GM19395 (cell line): Measurements from ENCODE around the gene DNAH8.
"Not testable (repeated sequence)": the region's sequence is repeated elsewhere in the genome, so short reads cannot be mapped to it uniquely, and the experiment has no call there.

Experiments
- ATAC-seq: cut with Tn5 transposase; IDR thresholded peaks from one replicate; pipeline ENCODE4 v1.9.1; 2021; ENCODE audit warnings: mild to moderate bottlenecking, moderate library complexity; ENCODE audit not compliant: unreplicated experiment

DNAH8 gene

DNA sequence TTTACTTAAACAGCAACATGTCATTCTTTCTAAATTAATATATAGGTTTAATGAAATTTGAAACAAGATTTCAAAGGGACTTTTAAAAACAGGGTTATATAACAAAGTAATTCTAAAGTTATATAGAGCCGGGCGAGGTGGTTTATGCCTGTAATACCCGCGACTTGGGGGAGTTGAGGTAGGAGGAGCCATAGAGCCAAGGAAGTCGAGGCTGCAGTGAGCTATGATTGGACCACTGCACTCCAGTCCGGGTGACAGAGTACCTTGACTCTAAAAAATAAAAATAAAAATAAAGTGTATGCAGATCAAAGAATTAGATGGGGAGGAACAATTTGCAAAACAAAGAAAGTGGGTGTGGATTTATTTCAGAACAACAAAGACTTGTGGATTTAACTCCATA lies 182.4 kb downstream of the DNAH8 start:
- no peak for ATAC-seq

DNA sequence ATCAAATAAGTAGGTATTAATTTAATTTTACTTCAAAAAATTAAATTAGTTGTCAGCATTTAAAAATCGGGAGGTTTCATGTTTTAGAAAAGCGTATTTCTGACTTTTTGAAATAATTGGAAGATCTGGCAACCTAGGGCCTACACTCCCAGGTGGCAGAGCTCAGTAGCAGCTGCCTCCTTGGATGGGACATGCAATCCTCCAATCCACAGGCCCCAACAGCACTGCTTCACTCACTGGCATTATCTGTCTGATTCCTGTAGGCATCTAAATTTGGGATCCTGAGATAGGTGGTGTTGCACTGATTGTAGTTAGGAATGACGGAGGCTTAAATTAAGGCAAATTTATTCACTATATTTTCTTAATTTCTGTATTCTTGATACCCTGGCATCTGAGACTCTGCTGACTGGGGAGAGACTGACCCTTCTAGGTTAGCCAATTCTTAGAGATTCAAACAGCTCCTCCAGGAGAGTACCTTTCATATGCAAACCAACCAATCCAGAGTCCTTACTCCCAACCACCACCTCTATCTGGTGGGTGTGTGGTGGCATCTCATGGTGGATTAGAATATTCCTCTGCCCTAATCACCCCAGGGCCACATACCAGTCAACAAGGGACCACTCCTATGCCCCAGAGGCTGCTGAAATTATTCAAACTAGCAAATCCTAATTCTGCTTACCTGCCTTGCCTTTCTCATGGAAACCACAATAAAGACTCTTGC lies 186.9 kb downstream of the DNAH8 start:
- no peak for ATAC-seq

DNA sequence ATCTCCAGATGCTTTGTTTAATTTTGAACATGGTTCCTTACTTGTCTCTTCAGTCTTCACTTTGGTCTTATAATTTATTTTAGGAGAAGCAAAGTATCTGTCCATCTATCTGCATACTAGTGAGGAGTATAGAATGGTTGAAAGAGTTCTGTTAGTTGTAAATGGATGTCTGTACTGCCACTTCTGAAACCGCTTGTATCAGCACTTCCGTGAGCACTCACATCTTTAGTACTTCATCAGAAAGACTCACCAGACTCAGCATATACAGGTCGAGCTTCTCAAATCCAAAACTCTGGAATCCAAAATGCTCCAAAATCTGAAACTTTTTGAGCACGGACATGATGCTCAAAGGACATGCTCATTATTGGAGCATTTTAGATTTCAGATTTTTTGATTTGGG lies 191.5 kb downstream of the DNAH8 start:
- ATAC-seq, result no peak

DNA sequence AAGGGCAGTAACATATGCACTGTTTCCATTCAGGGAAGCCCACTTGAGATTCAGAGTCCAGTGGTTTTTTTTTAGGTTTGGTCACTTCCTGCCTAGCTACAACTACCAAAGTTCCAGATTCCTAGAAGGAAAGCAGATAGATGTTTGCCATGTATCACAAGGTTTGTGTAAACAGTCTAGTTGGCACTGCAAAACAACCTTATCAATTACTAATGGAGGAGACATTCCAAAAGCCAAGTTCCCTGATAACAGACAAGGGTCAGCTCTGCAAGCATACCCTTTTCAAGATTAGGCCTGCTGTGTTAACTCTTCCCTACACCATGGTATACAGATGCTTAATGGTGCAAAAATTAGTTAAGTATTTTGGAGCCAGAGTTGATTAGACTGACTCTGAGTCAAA lies 192.2 kb downstream of the DNAH8 start:
- ATAC-seq, result no peak

DNA sequence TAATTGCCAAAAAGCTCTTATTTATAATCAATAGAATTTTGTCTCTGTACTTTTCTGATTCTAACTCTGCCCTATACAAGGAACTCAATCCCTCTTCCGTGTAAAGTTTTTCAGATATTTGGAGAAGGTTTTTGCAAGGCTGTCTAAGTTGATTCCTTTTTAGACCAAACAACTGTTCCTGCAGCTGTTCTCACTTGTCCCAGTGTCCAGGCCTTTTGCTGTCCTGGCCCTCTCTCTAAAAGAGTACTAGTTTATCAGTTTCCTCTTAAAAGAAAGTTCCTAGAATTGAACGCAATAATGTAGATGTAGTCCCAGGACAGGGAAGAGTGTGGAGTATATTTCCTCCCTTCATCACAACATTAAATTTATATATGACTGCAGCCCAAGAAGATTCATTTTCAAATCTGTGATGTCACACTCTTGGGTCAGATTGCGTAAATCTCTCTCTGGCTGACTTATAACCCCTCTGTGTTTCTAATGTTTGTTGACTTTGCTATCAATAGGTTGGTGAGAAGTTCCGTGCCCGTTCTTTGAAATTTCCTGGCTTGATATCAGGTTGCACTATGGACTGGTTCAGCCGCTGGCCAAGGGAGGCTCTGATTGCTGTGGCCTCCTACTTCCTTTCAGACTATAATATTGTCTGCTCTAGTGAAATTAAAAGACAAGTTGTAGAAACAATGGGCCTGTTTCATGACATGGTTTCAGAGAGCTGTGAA lies 194.1 kb downstream of the DNAH8 start:
- no peak for ATAC-seq

DNA sequence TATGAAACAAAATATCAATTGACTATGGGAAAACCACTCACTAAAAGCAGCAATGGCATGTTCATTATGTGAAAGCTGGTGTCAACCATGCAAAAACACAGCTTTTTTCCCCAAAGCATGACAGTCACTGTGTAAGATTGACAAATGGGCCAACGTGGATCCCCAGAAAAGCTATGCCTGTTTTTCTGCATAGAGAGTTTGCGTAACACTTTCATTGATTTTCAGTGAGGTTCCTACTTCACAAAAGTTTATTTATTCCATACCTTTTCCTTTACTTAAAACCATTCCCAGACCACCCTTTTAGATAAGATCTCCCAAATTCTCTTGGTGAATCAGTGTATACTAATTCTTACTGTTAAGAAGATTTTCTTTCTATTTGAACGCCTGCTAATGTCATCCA lies 195.1 kb downstream of the DNAH8 start:
- no peak for ATAC-seq

DNA sequence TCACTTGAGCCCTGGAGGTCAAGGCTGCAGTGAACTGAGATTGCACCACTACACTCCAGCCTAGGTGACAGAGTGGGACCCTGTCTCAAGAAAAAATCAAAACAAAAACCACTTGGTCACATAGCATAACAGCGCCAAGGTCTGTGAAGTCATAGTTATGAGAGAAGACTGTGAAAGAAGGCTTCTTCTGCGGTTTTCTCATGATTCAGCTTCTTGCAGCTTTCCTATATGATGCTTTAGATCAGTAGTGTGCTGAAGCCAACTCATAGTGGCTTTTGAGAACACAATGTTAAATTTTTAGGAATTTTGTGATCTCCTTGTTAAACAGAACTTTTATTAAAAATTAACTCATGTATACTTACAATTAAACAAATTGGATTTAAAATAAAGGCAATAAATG lies 197.3 kb downstream of the DNAH8 start:
- no peak for ATAC-seq

DNA sequence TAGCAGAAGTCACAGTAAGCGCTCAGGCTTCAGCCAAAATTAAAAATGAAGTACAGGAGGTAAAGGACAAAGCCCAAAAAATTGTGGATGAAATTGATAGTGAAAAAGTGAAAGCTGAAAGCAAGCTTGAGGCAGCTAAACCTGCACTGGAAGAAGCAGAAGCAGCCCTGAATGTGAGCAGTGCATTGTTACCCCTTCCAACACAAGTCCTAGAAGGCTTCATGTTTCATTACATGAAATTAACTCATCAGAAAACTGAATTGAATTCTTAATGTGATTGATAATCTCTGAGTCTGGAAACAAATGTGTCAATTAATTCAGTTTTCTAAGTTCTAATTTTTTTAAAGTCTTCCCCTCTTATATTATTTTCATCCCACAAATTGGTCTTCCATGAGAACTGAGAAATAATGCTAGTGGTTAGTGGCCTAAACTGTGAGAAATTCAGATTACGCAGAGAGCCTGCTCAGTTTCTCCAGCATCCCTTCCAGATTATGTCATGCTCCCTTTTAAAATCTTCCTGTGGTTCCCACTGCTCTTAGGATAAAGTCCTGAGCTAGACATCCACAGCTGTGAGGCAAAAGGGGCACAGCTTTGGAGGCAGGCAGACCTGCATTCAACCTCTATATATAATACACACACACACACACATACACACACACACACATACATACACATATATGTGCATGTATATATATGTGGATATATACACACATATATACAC lies 200.3 kb downstream of the DNAH8 start:
- no peak for ATAC-seq

DNA sequence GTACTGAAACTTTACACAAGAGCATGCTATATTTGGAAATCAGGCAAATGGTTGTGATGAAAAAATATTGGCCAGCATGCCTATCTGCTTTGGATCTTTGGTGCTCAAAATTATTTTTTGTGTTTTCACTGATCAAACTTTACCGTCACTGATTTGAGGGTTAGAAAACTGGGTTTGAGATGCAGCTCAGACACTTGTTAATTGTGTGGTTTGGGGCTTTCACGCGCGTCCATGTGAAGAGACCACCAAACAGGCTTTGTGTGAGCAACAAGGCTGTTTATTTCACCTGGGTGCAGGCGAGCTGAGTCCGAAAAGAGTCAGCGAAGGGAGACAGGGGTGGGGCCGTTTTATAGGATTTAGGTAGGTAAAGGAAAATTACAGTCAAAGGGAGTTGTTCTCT lies 206.4 kb downstream of the DNAH8 start:
- ATAC-seq, result not testable (repeated sequence)

DNA sequence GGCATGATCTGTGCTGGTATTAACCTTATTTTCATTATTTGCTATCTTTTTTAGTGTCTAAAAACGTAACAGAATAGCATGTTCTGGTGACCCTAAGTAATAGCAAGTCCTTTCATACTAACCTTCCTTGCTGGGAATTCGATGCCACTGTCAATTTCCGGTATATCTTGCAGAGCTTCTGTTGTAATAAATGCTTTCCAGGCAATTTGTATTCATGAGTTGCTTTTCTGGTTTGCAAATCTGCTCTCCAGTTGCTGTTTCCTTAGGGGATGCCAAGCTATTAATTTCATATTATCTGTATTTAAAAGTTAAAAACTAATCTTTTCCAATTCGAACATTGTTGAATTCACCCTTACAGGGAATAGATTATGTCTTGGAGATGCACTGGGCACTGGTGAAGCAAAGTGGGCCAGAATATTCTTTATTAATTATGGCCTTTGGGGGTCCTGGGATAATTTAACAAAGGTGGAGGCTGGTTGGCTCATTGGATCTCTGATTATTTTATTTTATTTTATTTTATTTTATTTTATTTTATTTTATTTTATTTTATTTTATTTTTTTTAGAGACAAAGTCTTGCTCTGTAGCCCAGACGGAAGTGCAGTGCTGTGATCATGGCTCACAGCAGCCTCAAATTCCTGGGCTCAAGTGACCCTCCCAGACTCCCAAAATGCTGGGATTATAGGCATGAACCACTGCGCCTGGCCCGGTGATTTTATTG lies 209.8 kb downstream of the DNAH8 start:
- ATAC-seq, result no peak

DNA sequence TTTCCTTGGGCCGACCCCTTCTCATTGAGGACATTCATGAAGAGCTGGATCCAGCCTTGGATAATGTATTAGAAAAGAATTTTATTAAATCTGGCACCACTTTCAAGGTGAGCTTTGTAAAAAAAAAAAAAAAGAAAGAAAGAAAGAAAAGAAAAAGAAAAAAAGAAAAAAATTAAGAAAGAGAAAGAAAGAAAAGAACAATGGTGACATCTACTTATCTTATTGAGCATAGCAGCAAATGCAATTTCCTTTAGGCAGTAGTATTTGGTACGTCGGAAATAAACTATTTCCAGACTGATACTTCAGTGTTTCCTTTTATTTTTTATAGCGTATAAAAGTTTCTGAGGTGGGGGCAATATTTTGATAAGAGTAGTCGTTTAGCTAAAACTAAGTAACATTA lies 214.4 kb downstream of the DNAH8 start:
- ATAC-seq, result no peak

DNA sequence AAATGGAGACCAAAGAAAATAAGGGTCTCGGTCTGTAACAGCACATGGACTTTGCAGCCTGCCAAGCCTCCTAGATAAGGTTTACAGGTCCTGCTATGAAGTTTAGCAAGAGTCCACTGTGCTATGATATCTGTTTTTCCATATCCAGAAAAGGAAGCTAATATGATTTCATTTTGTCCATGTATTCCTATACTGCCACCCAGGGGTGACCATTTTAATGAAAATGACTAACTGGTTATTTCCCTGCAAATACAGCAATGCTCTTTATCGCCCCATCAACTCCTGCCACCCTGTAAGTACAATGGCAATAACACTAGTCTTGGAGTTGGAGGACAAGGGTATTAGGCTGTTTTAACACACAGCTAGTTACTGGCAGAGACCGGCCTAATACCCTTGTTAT lies 218.3 kb downstream of the DNAH8 start:
- no peak for ATAC-seq

DNA sequence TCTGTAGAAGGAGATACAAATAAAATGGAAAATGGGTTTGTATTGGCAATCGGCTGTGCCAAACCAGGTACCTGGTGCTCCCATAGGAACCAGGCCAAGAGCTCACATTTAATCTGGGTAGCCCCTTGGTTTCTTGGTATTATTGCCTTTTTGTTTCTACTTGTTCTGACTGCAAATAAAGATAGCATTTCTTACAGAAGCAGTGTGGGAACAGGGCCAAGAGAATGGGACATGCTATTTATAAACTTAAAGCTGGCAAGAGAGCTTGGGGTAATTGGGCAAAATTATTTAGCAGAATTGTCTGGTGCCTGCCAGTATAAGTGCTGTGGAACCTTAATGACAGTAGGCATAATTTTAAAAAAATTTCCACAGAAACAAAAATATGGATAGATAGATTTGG lies 219.9 kb downstream of the DNAH8 start:
- no peak for ATAC-seq

DNA sequence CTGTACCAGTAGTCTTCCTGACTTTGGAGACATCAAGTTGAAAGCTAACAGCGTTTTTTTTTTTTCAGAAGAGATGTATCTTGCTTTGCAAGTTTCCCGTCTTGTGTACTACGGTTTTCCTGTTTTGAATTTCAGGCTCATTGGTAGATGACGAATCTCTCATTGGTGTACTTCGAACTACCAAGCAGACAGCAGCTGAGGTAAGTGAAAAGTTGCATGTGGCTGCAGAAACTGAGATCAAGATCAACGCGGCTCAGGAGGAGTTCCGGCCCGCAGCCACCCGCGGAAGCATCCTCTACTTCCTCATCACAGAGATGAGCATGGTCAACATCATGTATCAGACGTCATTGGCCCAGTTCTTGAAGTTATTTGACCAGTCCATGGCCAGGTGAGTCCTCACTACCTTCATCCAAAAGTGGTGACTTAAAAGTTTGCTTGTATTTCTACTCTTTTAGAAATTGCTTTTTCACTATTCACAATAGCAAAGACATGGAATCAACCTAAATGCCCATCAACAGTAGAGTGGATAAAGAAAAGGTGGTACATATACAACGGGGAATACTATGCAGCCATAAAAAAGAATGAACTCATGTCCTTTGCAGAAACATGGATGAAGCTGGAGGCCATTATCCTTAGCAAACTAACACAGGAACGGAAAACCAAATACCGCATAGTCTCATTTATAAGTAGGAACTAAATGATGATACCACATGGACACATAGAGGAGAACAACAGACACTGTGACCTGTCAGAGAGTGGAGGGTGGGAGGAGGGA lies 222.9 kb downstream of the DNAH8 start:
- ATAC-seq, result no peak

DNA sequence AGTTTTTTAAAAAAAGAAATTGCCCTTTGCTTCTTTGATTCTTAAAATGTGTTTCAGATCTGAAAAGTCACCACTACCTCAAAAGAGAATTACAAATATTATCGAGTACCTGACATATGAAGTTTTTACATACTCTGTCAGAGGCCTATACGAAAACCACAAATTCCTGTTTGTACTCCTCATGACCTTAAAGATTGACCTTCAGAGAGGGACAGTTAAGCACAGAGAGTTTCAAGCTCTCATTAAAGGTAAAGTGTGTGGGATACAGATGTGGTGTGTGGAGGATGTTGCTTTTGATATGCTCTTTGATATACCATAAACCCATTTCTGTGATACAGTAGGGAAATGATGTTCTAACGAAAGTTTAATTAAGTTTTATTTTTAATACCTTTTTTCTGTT lies 223.6 kb downstream of the DNAH8 start:
- no peak for ATAC-seq

DNA sequence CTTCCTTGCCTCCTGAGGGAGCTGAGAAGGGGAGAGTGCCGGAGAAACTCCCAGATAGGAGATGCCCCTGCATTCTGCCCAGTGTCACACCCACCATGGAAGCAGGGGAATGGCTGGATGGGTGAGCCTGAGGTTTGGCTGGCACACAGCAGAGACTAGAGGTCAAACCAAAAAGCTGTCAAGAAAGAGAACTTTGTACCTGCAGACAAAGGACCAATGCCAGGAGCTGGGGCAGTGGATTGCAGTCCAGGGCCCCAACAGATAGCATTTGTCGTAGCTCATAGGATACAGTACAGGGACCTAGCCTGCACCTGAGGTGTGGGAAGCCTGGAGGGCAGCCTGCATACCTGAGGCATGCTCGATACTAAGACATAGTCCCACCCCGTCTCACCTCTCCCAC lies 227.3 kb downstream of the DNAH8 start:
- ATAC-seq, result no peak

DNA sequence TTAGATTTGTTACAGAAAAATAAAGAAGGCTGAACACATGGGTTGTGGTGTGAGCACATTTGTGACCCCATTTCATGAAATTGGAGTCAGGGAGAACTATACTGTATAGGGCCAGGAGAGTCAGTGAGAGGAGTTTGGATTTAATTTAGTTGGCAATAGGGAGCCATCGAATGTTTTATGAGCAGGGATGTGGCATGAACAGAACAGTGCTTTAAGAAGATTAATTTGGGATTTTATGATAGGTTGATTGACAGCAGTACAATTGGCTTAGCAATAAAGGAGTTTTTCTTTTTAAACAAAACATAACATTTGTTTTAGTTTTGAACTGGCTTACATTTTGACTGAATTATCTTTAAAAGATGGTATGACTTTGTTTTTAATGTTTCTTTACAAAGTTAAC lies 227.9 kb downstream of the DNAH8 start:
- no peak for ATAC-seq

DNA sequence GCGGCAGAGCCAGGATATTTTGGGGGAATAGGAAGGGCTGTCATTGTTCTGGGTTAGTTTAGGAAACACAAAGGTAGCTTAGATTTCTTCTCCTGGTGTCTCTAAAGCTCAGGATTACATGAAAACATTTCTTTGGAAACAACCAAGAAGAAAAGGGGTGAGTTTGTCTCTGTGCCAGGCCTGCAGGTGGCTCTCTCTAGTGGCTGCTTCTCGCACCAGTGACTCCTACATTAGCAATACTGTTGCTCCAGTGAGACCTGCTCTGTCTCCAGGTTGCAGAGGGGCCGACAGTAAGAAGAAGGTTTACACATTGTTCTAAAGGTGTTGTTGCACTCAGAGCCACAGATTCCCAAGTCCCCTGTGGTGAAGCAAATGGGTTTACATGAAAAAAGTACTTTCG lies 228.9 kb downstream of the DNAH8 start:
- ATAC-seq, result no peak

DNA sequence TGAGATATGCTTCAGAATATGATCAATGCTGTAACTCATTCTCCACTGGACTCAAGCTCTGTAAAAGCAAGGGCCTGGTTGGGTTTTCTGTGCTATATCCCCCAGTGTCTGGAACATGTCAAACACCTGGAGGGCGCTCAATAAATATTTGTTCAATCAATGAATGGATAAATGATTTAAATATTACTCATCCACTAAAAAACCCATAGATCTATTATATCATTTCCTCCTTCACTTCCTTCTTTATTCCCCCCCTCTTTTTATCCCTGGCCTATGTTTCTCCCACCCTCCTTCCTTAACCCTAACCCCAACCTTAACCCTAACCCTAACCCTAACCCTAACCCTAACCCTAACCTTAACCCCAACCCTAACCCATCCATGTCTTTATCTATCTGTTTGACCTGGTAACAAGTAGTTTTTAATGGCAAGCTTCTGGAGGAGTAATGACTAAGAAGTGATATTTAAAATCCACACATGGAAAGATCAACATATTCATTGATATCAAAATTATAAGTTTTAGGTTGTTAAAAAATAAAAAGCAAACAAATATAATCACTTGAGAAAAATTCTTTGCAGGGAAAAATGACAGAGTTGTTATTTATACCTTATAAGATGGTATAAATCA lies 229.7 kb downstream of the DNAH8 start:
- no peak for ATAC-seq

DNA sequence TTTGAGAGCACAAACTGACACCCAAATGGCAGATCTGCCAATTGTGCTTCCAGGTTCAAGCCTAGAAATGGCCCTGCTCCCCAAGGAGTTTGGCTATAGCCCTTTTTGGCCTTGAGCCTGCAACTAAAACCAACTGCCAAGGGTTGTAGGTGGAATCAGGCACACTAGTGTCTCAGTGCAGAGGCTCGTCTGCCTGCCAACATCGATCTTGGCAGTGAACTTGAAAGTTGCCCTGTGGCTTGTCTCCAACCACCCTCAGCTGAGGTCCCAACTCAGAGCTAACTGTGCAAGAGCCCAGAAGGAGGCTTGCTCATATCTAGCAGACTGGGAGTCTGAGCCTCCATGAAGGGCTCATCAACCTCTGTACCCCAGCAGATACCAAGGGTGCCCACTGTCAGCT lies 240.8 kb downstream of the DNAH8 start:
- no peak for ATAC-seq
